Putamen (tissue), 1 donor: ENCODE results near the gene MIA.
"Not testable (repeated sequence)": the region's sequence is repeated elsewhere in the genome, so short reads cannot be mapped to it uniquely, and the experiment has no call there.

Source experiments
- DNase-seq: peaks from one replicate; pipeline ENCODE4 v3.0.0-alpha.2; 2016; ENCODE audit warnings: low spot score

MIA gene

GRCh38 chr19:40774916-40775631 is at the start of gene MIA:
MIA (plus strand) TSS chr19:40775521; CDS start chr19:40775543, 22 bp downstream.
- no peak for DNase-seq

- DNase-seq = no peak
These were observed 49.0 kb upstream of the MIA start for GRCh38 chr19:40726279-40726678.

GRCh38 chr19:40730065-40730464 is 45.3 kb upstream of the MIA start:
- not testable (repeated sequence) for DNase-seq

- DNase-seq = not testable (repeated sequence)
These were observed 43.0 kb upstream of the MIA start for GRCh38 chr19:40732304-40732703.

GRCh38 chr19:40733149-40733548 is 42.2 kb upstream of the MIA start:
- DNase-seq = no peak

GRCh38 chr19:40735013-40735771 is 40.1 kb upstream of the MIA start:
- DNase-seq = no peak

- no peak for DNase-seq
These were observed 38.7 kb upstream of the MIA start for GRCh38 chr19:40736661-40737060.

- no peak for DNase-seq
These were observed 38.1 kb upstream of the MIA start for GRCh38 chr19:40737102-40737644.

- no peak for DNase-seq
These were observed 36.1 kb upstream of the MIA start for GRCh38 chr19:40739030-40739839.

- DNase-seq = no peak
These were observed 35.2 kb upstream of the MIA start for GRCh38 chr19:40739871-40740703.

- DNase-seq = no peak
These were observed 34.6 kb upstream of the MIA start for GRCh38 chr19:40740747-40741146.

GRCh38 chr19:40741527-40742390 is 33.6 kb upstream of the MIA start:
- DNase-seq = no peak

GRCh38 chr19:40742477-40742876 is 32.8 kb upstream of the MIA start:
- DNase-seq = no peak

- no peak for DNase-seq
These were observed 32.4 kb upstream of the MIA start for GRCh38 chr19:40742886-40743285.

- DNase-seq = no peak
These were observed 31.4 kb upstream of the MIA start for GRCh38 chr19:40743926-40744325.

- no peak for DNase-seq
These were observed 30.5 kb upstream of the MIA start for GRCh38 chr19:40744554-40745401.

GRCh38 chr19:40745402-40745780 is 29.9 kb upstream of the MIA start:
- DNase-seq = no peak

GRCh38 chr19:40747536-40747935 is 27.8 kb upstream of the MIA start:
- no peak for DNase-seq

- DNase-seq = peak; percentile 100
These were observed 25.1 kb upstream of the MIA start, which contains the start of gene ACTMAP for GRCh38 chr19:40750058-40750873. ACTMAP (minus strand) TSS chr19:40750477; CDS start chr19:40749803, 674 bp downstream.
